CD4-positive, alpha-beta T cell treated with Interleukin-6 for 4 hours (primary cell): ENCODE results near the gene PLD1.
"Not testable (repeated sequence)": the region's sequence is repeated elsewhere in the genome, so short reads cannot be mapped to it uniquely, and the experiment has no call there.

ENCODE experiments used
- DNase-seq: peaks from one replicate; pipeline ENCODE4 v3.0.0-alpha.2; 2020; ENCODE audit warnings: mixed read lengths

Gene PLD1

DNA sequence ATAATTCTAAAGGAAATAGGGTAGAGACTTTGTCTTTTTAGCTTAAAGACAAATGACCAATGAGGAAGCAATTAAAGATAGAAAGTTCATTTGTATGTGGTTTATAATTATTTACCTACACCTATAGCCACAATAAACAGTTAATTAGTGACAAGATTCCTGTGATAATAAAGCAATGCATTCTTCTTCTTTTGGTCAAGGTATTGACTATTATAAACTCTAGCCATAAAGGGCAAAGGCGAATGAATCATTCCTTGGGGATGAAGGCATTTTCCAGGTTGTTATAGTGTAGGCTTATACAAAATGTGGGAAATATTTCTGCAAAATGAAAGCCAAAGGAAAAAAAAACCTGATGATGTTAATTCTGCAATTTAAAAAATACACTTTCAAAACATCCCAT is 115.4 kb downstream of the PLD1 start:
- DNase-seq: no peak

DNA sequence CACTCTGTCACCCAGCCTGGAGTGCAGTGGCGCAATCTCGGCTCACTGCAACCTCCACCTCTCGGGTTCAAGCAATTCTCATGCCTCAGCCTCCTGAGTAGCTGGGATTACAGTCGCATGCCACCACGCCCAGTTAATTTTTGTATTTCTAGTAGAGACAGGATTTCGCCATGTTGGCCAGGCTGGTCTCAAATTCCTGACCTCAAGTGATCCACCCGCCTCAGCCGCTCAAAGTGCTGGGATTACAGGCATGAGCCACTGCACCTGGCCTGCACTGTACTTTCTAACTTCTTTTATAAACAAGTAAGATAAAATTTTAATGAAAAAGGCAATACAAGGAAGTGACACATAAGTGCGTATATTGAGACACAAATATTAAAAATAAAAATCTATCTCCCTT is 117.7 kb downstream of the PLD1 start:
- not testable (repeated sequence) for DNase-seq

GRCh38 chr3:171691485-171691884 is 118.8 kb downstream of the PLD1 start:
- no peak for DNase-seq

- no peak for DNase-seq
These were observed 120.0 kb downstream of the PLD1 start for GRCh38 chr3:171690281-171690680.

GRCh38 chr3:171688593-171688992 is 121.7 kb downstream of the PLD1 start:
- DNase-seq: no peak

- no peak for DNase-seq
These were observed 122.3 kb downstream of the PLD1 start for GRCh38 chr3:171688002-171688401.

GRCh38 chr3:171687581-171687980 is 122.7 kb downstream of the PLD1 start:
- no peak for DNase-seq

- DNase-seq: no peak
These were observed 123.2 kb downstream of the PLD1 start for GRCh38 chr3:171687064-171687463.

DNA sequence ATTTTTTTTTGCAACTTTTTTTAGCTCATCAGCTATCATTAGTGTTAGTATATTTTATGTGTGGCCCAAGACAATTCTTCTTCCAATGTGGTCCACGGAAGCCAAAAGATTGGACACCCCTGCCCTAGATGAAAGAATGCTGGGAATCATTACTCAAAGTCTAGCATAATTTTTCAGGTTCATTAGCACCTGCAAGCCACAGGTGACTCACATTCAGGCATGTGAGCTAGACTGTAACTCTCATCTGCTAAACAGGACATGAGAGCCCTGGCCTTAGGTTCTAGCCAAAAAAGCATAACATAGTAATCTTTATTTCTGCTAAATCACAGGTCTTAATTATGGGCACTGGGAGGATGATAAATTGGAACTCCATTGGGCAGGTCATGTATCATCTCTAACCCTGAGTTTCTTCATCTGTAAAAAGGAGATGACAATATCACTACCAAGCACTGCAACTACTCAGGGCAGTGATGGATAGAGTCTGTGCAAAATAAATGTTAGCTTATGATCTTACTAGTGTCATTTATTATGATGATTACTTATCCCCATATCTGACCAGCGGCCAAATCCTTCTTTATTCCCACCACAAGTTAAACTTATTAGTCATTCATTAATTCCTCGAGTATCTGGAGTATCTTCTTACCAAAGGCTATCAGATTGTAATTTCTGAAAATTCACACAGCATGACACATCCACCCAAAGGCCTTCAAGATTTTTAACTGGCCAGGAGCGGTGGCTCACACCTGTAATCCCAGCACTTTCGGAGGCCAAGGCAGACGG is 125.0 kb downstream of the PLD1 start:
- DNase-seq: no peak

DNA sequence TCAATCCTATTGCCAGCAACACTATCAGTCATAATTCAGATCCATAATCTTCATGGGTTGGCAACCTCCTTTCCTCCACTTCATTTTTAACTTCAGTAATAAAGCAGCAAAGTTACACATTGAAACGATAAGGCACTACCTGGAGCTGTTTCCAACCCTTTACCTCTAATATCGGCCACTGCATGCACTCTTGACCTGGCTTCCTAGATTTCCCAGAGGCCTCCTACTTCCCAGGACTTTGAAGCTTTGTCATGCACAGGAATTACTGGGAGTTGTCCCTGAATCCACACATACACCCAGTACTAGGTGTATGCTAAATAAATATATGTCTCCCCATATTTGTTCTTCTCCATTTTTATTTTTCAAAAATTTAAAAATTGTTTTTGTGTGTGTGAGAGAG is 126.1 kb downstream of the PLD1 start:
- DNase-seq: no peak

DNA sequence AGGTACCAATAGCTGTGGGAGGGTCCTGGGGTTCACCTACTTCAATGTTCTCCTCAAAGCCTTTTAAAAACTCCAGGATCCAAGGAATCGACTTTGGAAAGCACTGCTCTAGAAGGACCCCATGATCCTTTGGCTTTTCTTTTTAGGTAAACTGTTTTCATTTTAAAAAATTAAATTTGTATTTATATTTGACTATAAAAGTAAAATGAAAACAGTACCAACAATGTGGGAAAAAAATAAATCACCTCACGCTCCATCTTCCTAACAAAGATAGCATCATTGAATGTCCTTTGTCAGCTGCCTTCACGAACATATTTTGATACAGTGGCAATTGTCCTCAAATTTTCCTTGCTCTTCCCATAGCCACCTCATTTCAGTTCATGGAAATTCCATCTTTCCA is 127.5 kb downstream of the PLD1 start:
- DNase-seq: no peak

DNA sequence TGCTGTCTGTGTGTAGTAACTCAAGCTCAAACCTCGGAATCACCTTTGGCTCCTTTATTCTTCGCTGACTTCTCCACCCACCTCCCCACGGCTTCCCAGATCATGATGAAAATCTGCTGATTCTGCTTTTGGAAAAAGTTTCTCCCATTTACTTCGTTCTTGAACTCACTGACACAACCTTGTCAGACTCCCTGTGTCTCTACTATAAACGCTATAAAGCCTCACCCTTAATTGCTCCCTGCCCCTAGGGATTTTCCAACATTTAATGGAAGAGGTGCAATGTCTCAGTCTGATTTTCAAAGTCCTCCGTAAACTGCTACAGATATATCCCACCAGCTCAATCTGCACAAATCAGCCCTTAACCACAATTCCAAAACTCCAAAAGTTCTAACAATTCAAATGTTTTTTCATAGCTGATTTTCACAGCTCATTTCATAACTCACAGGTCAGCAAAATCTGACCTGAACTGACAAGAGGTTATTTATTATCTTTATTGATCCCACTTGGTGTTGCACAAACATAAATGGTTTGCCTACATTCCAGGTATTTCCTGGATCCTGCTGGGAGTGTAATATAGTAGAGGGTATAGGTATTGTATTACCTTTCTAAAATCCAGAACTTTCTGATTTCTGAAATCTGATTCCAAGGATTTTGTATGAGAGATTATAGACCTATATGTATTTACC is 129.4 kb downstream of the PLD1 start:
- DNase-seq: no peak

- no peak for DNase-seq
These were observed 131.3 kb downstream of the PLD1 start for GRCh38 chr3:171678971-171679492.

- no peak for DNase-seq
These were observed 132.6 kb downstream of the PLD1 start for GRCh38 chr3:171677706-171678105.

GRCh38 chr3:171676601-171677175 is 133.6 kb downstream of the PLD1 start:
- DNase-seq: no peak

GRCh38 chr3:171673951-171674350 is 136.3 kb downstream of the PLD1 start:
- no peak for DNase-seq

- no peak for DNase-seq
These were observed 137.7 kb downstream of the PLD1 start for GRCh38 chr3:171672538-171672937.

DNA sequence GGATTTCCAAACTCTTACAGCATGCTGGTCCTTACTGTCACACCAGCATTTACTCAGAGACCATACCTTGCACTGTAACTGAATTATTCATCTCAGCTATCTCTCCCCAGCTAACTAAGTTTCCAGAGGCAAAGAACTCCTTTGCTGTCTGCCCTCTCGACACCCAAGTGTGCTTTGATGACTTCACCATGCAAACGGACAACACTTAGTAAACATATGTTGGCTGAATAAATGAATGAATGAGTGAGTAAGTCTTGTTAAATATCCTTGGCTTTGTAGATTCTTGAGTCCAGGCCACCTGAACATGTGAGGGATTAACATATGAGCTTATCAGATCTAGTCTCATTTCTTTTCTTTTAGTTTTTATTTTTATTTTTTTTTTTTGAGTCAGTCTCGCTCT is 138.2 kb downstream of the PLD1 start:
- no peak for DNase-seq

- no peak for DNase-seq
These were observed 138.6 kb downstream of the PLD1 start for GRCh38 chr3:171671709-171672108.

GRCh38 chr3:171666516-171666915 is 143.8 kb downstream of the PLD1 start:
- no peak for DNase-seq

DNA sequence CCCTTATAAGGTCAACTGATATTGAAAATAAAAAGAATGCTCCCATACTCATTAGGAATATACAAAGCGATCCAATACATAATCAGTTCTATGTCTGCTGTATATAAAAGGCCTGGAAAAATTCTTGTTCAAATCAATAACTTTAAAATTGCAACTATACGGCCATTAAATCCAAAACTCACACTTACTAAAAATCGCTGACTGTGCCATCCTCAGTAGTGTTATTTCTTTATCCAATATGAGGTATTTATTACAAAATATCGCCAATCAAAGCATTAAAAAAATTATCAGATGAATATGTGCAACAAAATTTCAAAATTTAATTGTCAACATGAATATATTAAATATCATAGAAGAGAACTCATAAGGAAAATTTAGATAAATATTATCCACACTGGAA is 146.5 kb downstream of the PLD1 start:
- no peak for DNase-seq

- DNase-seq: no peak
These were observed 148.8 kb downstream of the PLD1 start for GRCh38 chr3:171661484-171661883.

DNA sequence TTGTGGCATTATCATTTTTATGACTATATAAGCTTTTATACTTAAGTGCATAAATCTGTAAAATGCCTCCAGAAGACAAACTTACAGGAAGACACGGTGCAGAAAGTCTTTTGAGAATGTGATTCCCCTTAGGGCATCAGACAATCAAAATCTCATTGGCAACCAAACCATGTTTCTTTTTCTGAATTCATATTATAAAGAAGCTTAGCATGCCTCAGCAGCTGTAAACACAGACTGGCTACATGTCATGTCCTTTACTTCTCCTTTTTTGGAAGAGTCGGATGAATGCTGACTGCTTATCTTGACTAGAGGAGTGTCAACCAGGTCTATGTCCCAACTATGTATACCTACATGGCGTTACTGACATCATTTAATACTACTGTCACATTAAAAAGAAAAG is 150.1 kb downstream of the PLD1 start:
- no peak for DNase-seq

- no peak for DNase-seq
These were observed 151.4 kb downstream of the PLD1 start for GRCh38 chr3:171658841-171659240.
